Adrenal gland (tissue), 5 donors: Measurements from ENCODE around the gene HPCAL4.

ENCODE experiments used
- POLR2A ChIP-seq, 2 donors: fragments of 450-650 bp; IDR thresholded peaks; one replicate each; pipeline ENCODE4 v1.6.1; 2017; ENCODE audit warnings: antibody characterized with exemption in 2 of 2, mild to moderate bottlenecking in 2 of 2, moderate library complexity in 1 of 2
- TF ChIP-seq, protein P1 (sequence below), 6 experiments: fragments of 450-650 bp in 4 of 6; fragments of 200-600 bp in 2 of 6; sonication (generic) in 1 of 6; IDR thresholded peaks; 1 replicate in 5 of 6; 2 replicates in 1 of 6; pipeline versions ENCODE4 v1.5.1 to v1.8.0; 2016 to 2021; ENCODE audit warnings: antibody characterized with exemption in 6 of 6, mild to moderate bottlenecking in 2 of 6, moderate library complexity in 1 of 6
- donor health status: DM: no; HTN: no; CAD: no.

DNA sequence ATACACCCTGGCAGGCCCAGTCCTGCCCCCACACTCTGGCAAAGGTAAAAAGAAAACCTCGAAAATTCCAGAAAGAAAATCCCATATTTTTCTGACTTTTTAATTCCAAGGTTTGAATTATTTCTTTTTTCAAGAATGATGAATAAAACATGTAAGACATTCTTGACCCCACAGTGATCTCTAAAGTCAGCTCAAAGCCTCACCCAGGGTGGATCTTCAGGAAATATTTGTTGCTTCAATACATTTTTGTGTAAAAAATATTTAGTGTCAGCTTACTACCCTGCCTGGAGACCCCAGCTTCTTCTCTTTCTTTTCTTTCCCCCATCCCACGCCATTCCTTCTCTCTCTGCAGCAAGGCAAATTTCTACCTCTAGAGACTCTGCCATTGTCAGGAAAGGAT lies 12.3 kb downstream of the HPCAL4 start:
- TF ChIP-seq, protein P1, sequence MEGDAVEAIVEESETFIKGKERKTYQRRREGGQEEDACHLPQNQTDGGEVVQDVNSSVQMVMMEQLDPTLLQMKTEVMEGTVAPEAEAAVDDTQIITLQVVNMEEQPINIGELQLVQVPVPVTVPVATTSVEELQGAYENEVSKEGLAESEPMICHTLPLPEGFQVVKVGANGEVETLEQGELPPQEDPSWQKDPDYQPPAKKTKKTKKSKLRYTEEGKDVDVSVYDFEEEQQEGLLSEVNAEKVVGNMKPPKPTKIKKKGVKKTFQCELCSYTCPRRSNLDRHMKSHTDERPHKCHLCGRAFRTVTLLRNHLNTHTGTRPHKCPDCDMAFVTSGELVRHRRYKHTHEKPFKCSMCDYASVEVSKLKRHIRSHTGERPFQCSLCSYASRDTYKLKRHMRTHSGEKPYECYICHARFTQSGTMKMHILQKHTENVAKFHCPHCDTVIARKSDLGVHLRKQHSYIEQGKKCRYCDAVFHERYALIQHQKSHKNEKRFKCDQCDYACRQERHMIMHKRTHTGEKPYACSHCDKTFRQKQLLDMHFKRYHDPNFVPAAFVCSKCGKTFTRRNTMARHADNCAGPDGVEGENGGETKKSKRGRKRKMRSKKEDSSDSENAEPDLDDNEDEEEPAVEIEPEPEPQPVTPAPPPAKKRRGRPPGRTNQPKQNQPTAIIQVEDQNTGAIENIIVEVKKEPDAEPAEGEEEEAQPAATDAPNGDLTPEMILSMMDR (IDR thresholded peaks at IDR 0.05), result no peak
- TF ChIP-seq POLR2A (IDR thresholded peaks at IDR 0.05), result no peak
